DOHH2 (cell line): ENCODE measurements around the gene FBN1.

ENCODE experiments used
- CTCF ChIP-seq: fragments of 200-600 bp; sonication (generic); IDR thresholded peaks from one replicate; pipeline ENCODE4 v1.5.1; 2014; ENCODE audit warnings: antibody characterized with exemption, mild to moderate bottlenecking, low read depth, low read length; ENCODE audit not compliant: poor library complexity, severe bottlenecking
- EZH2phosphoT487 ChIP-seq: fragments of 200-600 bp; sonication (generic); IDR thresholded peaks from 2 replicates; pipeline ENCODE4 v1.6.1; 2017; ENCODE audit warnings: borderline replicate concordance, mild to moderate bottlenecking, antibody characterized with exemption, low read length, moderate library complexity, mixed read lengths

GRCh38 chr15:48540756-48541155 lies 104.8 kb downstream of the FBN1 start:
- no peak for TF ChIP-seq CTCF
- TF ChIP-seq EZH2phosphoT487 = no peak
